GM19043 (cell line): ENCODE data around the gene KRT3.

Experiments
- ATAC-seq: cut with Tn5 transposase; IDR thresholded peaks from one replicate; pipeline ENCODE4 v1.9.1; 2021; ENCODE audit warnings: low read depth; ENCODE audit not compliant: unreplicated experiment

The KRT3 gene

GRCh38 chr12:52741375-52742195, 54.3 kb downstream of the KRT3 start:
- no peak for ATAC-seq

GRCh38 chr12:52740584-52740983, 55.3 kb downstream of the KRT3 start:
- no peak for ATAC-seq

- ATAC-seq, result no peak
Observed at GRCh38 chr12:52739963-52740362, 56.0 kb downstream of the KRT3 start.
